SW480 (cell line): ENCODE measurements around the gene SLC39A11.
"Not testable (repeated sequence)": the region's sequence is repeated elsewhere in the genome, so short reads cannot be mapped to it uniquely, and the experiment has no call there.

Experiments used
- DNase-seq: peaks from one replicate; pipeline ENCODE4 v3.0.0-alpha.2; 2016; ENCODE audit warnings: low spot score

The SLC39A11 gene

GRCh38 chr17:72947475-72947874 is 145.0 kb downstream of the SLC39A11 start:
- DNase-seq, result no peak

- DNase-seq, result no peak
These were observed 145.8 kb downstream of the SLC39A11 start for GRCh38 chr17:72946696-72947095.

GRCh38 chr17:72946156-72946555 is 146.3 kb downstream of the SLC39A11 start:
- DNase-seq, result no peak

- no peak for DNase-seq
These were observed 147.0 kb downstream of the SLC39A11 start for GRCh38 chr17:72945473-72945872.

- DNase-seq, result no peak
These were observed 148.4 kb downstream of the SLC39A11 start for GRCh38 chr17:72943826-72944689.

- no peak for DNase-seq
These were observed 149.9 kb downstream of the SLC39A11 start for GRCh38 chr17:72942579-72942978.

- DNase-seq, result no peak
These were observed 152.0 kb downstream of the SLC39A11 start for GRCh38 chr17:72940496-72940895.

GRCh38 chr17:72938482-72938881 is 154.0 kb downstream of the SLC39A11 start:
- no peak for DNase-seq

- no peak for DNase-seq
These were observed 154.8 kb downstream of the SLC39A11 start for GRCh38 chr17:72937707-72938106.

- not testable (repeated sequence) for DNase-seq
These were observed 155.2 kb downstream of the SLC39A11 start for GRCh38 chr17:72937254-72937653.

- no peak for DNase-seq
These were observed 156.5 kb downstream of the SLC39A11 start for GRCh38 chr17:72935984-72936383.

- DNase-seq, result no peak
These were observed 157.6 kb downstream of the SLC39A11 start for GRCh38 chr17:72934927-72935326.

- no peak for DNase-seq
These were observed 160.9 kb downstream of the SLC39A11 start for GRCh38 chr17:72931635-72932034.

- no peak for DNase-seq
These were observed 161.3 kb downstream of the SLC39A11 start for GRCh38 chr17:72931163-72931562.

- no peak for DNase-seq
These were observed 162.5 kb downstream of the SLC39A11 start for GRCh38 chr17:72930031-72930430.

- peak; percentile 61 for DNase-seq
These were observed 163.9 kb downstream of the SLC39A11 start for GRCh38 chr17:72928454-72929136.

GRCh38 chr17:72927760-72928159 is 164.7 kb downstream of the SLC39A11 start:
- no peak for DNase-seq

GRCh38 chr17:72927146-72927545 is 165.3 kb downstream of the SLC39A11 start:
- no peak for DNase-seq

GRCh38 chr17:72926171-72926570 is 166.3 kb downstream of the SLC39A11 start:
- DNase-seq, result no peak

GRCh38 chr17:72924196-72924595 is 168.3 kb downstream of the SLC39A11 start:
- DNase-seq, result no peak

- DNase-seq, result no peak
These were observed 170.3 kb downstream of the SLC39A11 start for GRCh38 chr17:72922219-72922618.

- no peak for DNase-seq
These were observed 171.0 kb downstream of the SLC39A11 start for GRCh38 chr17:72921347-72922054.

GRCh38 chr17:72920513-72920912 is 172.0 kb downstream of the SLC39A11 start:
- DNase-seq, result no peak
